ENCODE data around the gene DNMBP.
"Not testable (repeated sequence)": the region's sequence is repeated elsewhere in the genome, so short reads cannot be mapped to it uniquely, and the experiment has no call there.

DNMBP gene

GRCh38 chr10:99963467-99964165 lies 46.1 kb downstream of the DNMBP start:
- not testable (repeated sequence) for H3K27ac Mint-ChIP-seq, ATAC-seq, H3K27me3 Mint-ChIP-seq, H3K4me1 Mint-ChIP-seq, H3K9me3 Mint-ChIP-seq, H3K4me3 Mint-ChIP-seq
- H3K36me3 Mint-ChIP-seq, result peaks cover 19% of the 10 kb centered on the region

- no peaks in the 10 kb centered on the region for H3K4me1 Mint-ChIP-seq
- H3K36me3 Mint-ChIP-seq, result peaks cover 29% of the 10 kb centered on the region
- H3K4me3 Mint-ChIP-seq, result no peak overlapping the region
- H3K27ac Mint-ChIP-seq, result no peak overlapping the region
- no peaks in the 10 kb centered on the region for H3K9me3 Mint-ChIP-seq
- ATAC-seq, result no peak
- no peaks in the 10 kb centered on the region for H3K27me3 Mint-ChIP-seq
Measured at GRCh38 chr10:99958806-99959205, 50.9 kb downstream of the DNMBP start.

- ATAC-seq, result no peak
- Mint-ChIP-seq H3K27me3 (no peaks in the 10 kb centered on the region), H3K27ac (no peak overlapping the region), H3K4me1 (no peaks in the 10 kb centered on the region), H3K4me3 (no peak overlapping the region), H3K36me3 (peaks cover 29% of the 10 kb centered on the region), H3K9me3 (no peaks in the 10 kb centered on the region)
Measured at GRCh38 chr10:99958302-99958701, 51.4 kb downstream of the DNMBP start.

- H3K4me1 Mint-ChIP-seq, H3K9me3 Mint-ChIP-seq, H3K27me3 Mint-ChIP-seq, H3K4me3 Mint-ChIP-seq, ATAC-seq, H3K27ac Mint-ChIP-seq: not testable (repeated sequence)
- peaks cover 63% of the 10 kb centered on the region for H3K36me3 Mint-ChIP-seq
Measured at GRCh38 chr10:99953510-99953909, 56.2 kb downstream of the DNMBP start.

GRCh38 chr10:99952799-99953198 lies 56.9 kb downstream of the DNMBP start:
- Mint-ChIP-seq H3K27me3 (no peaks in the 10 kb centered on the region), H3K36me3 (peaks cover 63% of the 10 kb centered on the region), H3K4me1 (no peaks in the 10 kb centered on the region), H3K4me3 (no peak overlapping the region), H3K27ac (no peak overlapping the region), H3K9me3 (peaks cover 9% of the 10 kb centered on the region)
- no peak for ATAC-seq

- H3K36me3 Mint-ChIP-seq, result peaks cover 24% of the 10 kb centered on the region
- H3K4me1 Mint-ChIP-seq, H3K27ac Mint-ChIP-seq, H3K4me3 Mint-ChIP-seq, H3K9me3 Mint-ChIP-seq, ATAC-seq, H3K27me3 Mint-ChIP-seq: not testable (repeated sequence)
Measured at GRCh38 chr10:99946051-99946450, 63.7 kb downstream of the DNMBP start.

GRCh38 chr10:99945263-99945662 lies 64.5 kb downstream of the DNMBP start:
- Mint-ChIP-seq H3K36me3 (peaks cover 24% of the 10 kb centered on the region), H3K4me3 (no peak overlapping the region), H3K27ac (no peak overlapping the region), H3K4me1 (peaks cover 10% of the 10 kb centered on the region), H3K9me3 (peaks cover 3% of the 10 kb centered on the region), H3K27me3 (no peaks in the 10 kb centered on the region)
- no peak for ATAC-seq

- peaks cover 10% of the 10 kb centered on the region for H3K4me1 Mint-ChIP-seq
- no peak overlapping the region for H3K27ac Mint-ChIP-seq
- no peak for ATAC-seq
- peaks cover 22% of the 10 kb centered on the region for H3K36me3 Mint-ChIP-seq
- H3K4me3 Mint-ChIP-seq, result no peak overlapping the region
- H3K9me3 Mint-ChIP-seq, result peaks cover 3% of the 10 kb centered on the region
- H3K27me3 Mint-ChIP-seq, result no peaks in the 10 kb centered on the region
Measured at GRCh38 chr10:99944860-99945259, 64.9 kb downstream of the DNMBP start.

- no peak overlapping the region for H3K27ac Mint-ChIP-seq
- peaks cover 20% of the 10 kb centered on the region for H3K4me1 Mint-ChIP-seq
- H3K4me3 Mint-ChIP-seq, result no peak overlapping the region
- peaks cover 21% of the 10 kb centered on the region for H3K36me3 Mint-ChIP-seq
- peaks cover 3% of the 10 kb centered on the region for H3K9me3 Mint-ChIP-seq
- no peak for ATAC-seq
- no peaks in the 10 kb centered on the region for H3K27me3 Mint-ChIP-seq
Measured at GRCh38 chr10:99943908-99944307, 65.8 kb downstream of the DNMBP start.

- Mint-ChIP-seq H3K36me3 (peaks cover 26% of the 10 kb centered on the region), H3K27me3 (no peaks in the 10 kb centered on the region), H3K4me1 (peaks cover 35% of the 10 kb centered on the region), H3K9me3 (peaks cover 3% of the 10 kb centered on the region), H3K27ac (no peak overlapping the region), H3K4me3 (no peak overlapping the region)
- no peak for ATAC-seq
Measured at GRCh38 chr10:99941942-99942820, 67.6 kb downstream of the DNMBP start.

- Mint-ChIP-seq H3K27me3 (no peaks in the 10 kb centered on the region), H3K9me3 (peaks cover 3% of the 10 kb centered on the region), H3K4me1 (peaks cover 25% of the 10 kb centered on the region), H3K36me3 (peaks cover 26% of the 10 kb centered on the region), H3K27ac (no peak overlapping the region), H3K4me3 (no peak overlapping the region)
- ATAC-seq, result peak; percentile 55
Measured at GRCh38 chr10:99938563-99938962, 71.2 kb downstream of the DNMBP start.

GRCh38 chr10:99937630-99938029 lies 72.1 kb downstream of the DNMBP start:
- Mint-ChIP-seq H3K4me1 (peaks cover 25% of the 10 kb centered on the region), H3K27me3 (no peaks in the 10 kb centered on the region), H3K4me3 (no peak overlapping the region), H3K36me3 (peaks cover 26% of the 10 kb centered on the region), H3K9me3 (peaks cover 3% of the 10 kb centered on the region), H3K27ac (no peak overlapping the region)
- peak; percentile 76 for ATAC-seq

GRCh38 chr10:99932203-99932957 lies 77.4 kb downstream of the DNMBP start:
- H3K27me3 Mint-ChIP-seq, H3K4me1 Mint-ChIP-seq, H3K9me3 Mint-ChIP-seq, H3K4me3 Mint-ChIP-seq, ATAC-seq, H3K27ac Mint-ChIP-seq: not testable (repeated sequence)
- peaks cover 13% of the 10 kb centered on the region for H3K36me3 Mint-ChIP-seq

GRCh38 chr10:99930731-99931550 lies 78.8 kb downstream of the DNMBP start:
- Mint-ChIP-seq H3K4me3 (no peak overlapping the region), H3K36me3 (peaks cover 12% of the 10 kb centered on the region), H3K27me3 (no peaks in the 10 kb centered on the region), H3K27ac (no peak overlapping the region), H3K9me3 (no peaks in the 10 kb centered on the region), H3K4me1 (peaks cover 13% of the 10 kb centered on the region)
- no peak for ATAC-seq

GRCh38 chr10:99929360-99929759 lies 80.4 kb downstream of the DNMBP start:
- ATAC-seq, result no peak
- Mint-ChIP-seq H3K4me1 (peaks cover 13% of the 10 kb centered on the region), H3K36me3 (peaks cover 12% of the 10 kb centered on the region), H3K4me3 (no peak overlapping the region), H3K27me3 (no peaks in the 10 kb centered on the region), H3K9me3 (no peaks in the 10 kb centered on the region), H3K27ac (no peak overlapping the region)

Measured in stimulated activated memory B cell treated with anti-CD40 and anti-IgM and Interleukin-4, amounts not matched to agents 10 μg/mL and 1 μg/mL and 100 μg/mL, for 72 hours (primary cell).